IMR-90 (cell line): Measurements from ENCODE around the gene MNT. TPM values are rescaled to one million over a fixed set of nuclear protein-coding genes. Genes with fewer than 3 reads are reported as not detected.

Experiments used
- ATAC-seq: fragments of 200-7000 bp; cut with Tn5 transposase; 2 replicates; pipeline ENCODE4 v1.9.1; 2020; ENCODE audit warnings: low read depth, mild to moderate bottlenecking, moderate library complexity
- BruUV-seq: library from RNA; stranded (reverse); fragments of 400-500 nt; replicated peaks from 2 replicates; lab custom pipeline; 2021; lab: Mats Ljungman, UMichigan
- CTCF ChIA-PET: fragments of 300-600 bp; formaldehyde crosslinking; extraction: SDS; loops from one replicate; lab custom pipeline; 2021; ENCODE audit warnings: antibody characterized with exemption; lab: Yijun Ruan, JAX
- POLR2A ChIA-PET: fragments of 300-600 bp; sonication (Branson Sonifier 250); formaldehyde crosslinking; loops from one replicate; lab custom pipeline; 2022; ENCODE audit warnings: antibody characterized with exemption; ENCODE audit not compliant: unreplicated experiment; lab: Charles Lee
- DNase-seq: peaks from one replicate; pipeline ENCODE4 v3.0.0; 2013
- H2AFZ ChIP-seq: replicated peaks from 2 replicates; pipeline ENCODE3; 2013; ENCODE audit warnings: low read length, mild to moderate bottlenecking; ENCODE audit not compliant: poor library complexity
- H2AK5ac ChIP-seq: 2 replicates; pipeline ENCODE4 v1.6.1; 2013; ENCODE audit warnings: low read depth, low read length, inconsistent platforms
- H2AK9ac ChIP-seq: replicated peaks from 2 replicates; pipeline ENCODE3; 2013; ENCODE audit warnings: mild to moderate bottlenecking, low read depth, low read length, moderate library complexity; ENCODE audit not compliant: poor library complexity
- H2BK120ac ChIP-seq: 2 replicates; pipeline ENCODE4 v1.6.1; 2013; ENCODE audit warnings: low read depth, low read length, inconsistent platforms
- H2BK15ac ChIP-seq: 3 replicates; pipeline ENCODE4 v1.6.1; 2013; ENCODE audit warnings: low read depth, low read length, inconsistent platforms
- H2BK20ac ChIP-seq: 2 replicates; pipeline ENCODE4 v1.6.1; 2013; ENCODE audit warnings: low read depth, mild to moderate bottlenecking, inconsistent platforms, low read length, moderate library complexity
- H2BK5ac ChIP-seq: 2 replicates; pipeline ENCODE4 v1.6.1; 2013; ENCODE audit warnings: mild to moderate bottlenecking, low read depth, low read length, inconsistent platforms; ENCODE audit not compliant: poor library complexity, severe bottlenecking
- H3K14ac ChIP-seq: replicated peaks from 2 replicates; pipeline ENCODE4 v1.6.1; 2013; ENCODE audit warnings: low read depth, low read length, inconsistent platforms
- H3K18ac ChIP-seq: 2 replicates; pipeline ENCODE4 v1.6.1; 2013; ENCODE audit warnings: low read depth, low read length, control low read depth
- H3K23ac ChIP-seq: 2 replicates; pipeline ENCODE4 v1.6.1; 2013; ENCODE audit warnings: low read depth, low read length, inconsistent platforms
- H3K27ac ChIP-seq: 2 replicates; pipeline ENCODE4 v1.5.1; 2013; ENCODE audit warnings: mild to moderate bottlenecking, control low read depth, low read length; ENCODE audit not compliant: insufficient read depth
- H3K27me3 ChIP-seq: 2 replicates; pipeline ENCODE4 v1.6.1; 2013; ENCODE audit warnings: low read length; ENCODE audit not compliant: control insufficient read depth, insufficient read depth
- H3K36me3 ChIP-seq: 2 replicates; pipeline ENCODE4 v1.6.1; 2013; ENCODE audit warnings: low read length, mixed read lengths; ENCODE audit not compliant: control insufficient read depth, insufficient read depth
- H3K4ac ChIP-seq: 2 replicates; pipeline ENCODE4 v1.6.1; 2013; ENCODE audit warnings: low read depth, low read length, inconsistent platforms
- H3K4me1 ChIP-seq: 2 replicates; pipeline ENCODE4 v1.6.1; 2013; ENCODE audit warnings: low read length, mixed read lengths; ENCODE audit not compliant: control insufficient read depth, insufficient read depth
- H3K4me2 ChIP-seq: 2 replicates; pipeline ENCODE4 v1.6.1; 2013; ENCODE audit warnings: low read depth, mild to moderate bottlenecking, control low read depth, low read length, moderate library complexity
- H3K4me3 ChIP-seq: 2 replicates; pipeline ENCODE4 v1.5.1; 2013; ENCODE audit warnings: low read depth, mild to moderate bottlenecking, control low read depth, low read length, moderate library complexity; ENCODE audit not compliant: insufficient read depth
- H3K56ac ChIP-seq: 2 replicates; pipeline ENCODE4 v1.6.1; 2013; ENCODE audit warnings: low read length, inconsistent platforms; ENCODE audit not compliant: insufficient read depth; ENCODE audit errors: extremely low read depth
- H3K79me1 ChIP-seq, 2 experiments: 2 replicates each; pipeline ENCODE4 v1.6.1; 2013; ENCODE audit warnings: low read length in 2 of 2, inconsistent platforms in 1 of 2, low read depth in 1 of 2
- H3K9ac ChIP-seq: 2 replicates; pipeline ENCODE4 v1.6.1; 2013; ENCODE audit warnings: low read depth, low read length, control low read depth
- H3K9me1 ChIP-seq: 2 replicates; pipeline ENCODE4 v1.6.1; 2013; ENCODE audit warnings: low read length, inconsistent platforms; ENCODE audit not compliant: insufficient read depth
- H3K9me3 ChIP-seq: 2 replicates; pipeline ENCODE4 v1.6.1; 2013; ENCODE audit warnings: low read length; ENCODE audit not compliant: control insufficient read depth, insufficient read depth
- H4K20me1 ChIP-seq: 2 replicates; pipeline ENCODE4 v1.6.1; 2013; ENCODE audit warnings: low read length, inconsistent platforms; ENCODE audit not compliant: insufficient read depth
- H4K5ac ChIP-seq: 2 replicates; pipeline ENCODE4 v1.6.1; 2013; ENCODE audit warnings: mild to moderate bottlenecking, low read depth, low read length, control low read depth
- H4K8ac ChIP-seq, 2 experiments: 2 replicates each; pipeline ENCODE4 v1.6.1; 2013; ENCODE audit warnings: low read depth in 2 of 2, low read length in 2 of 2, control low read depth in 1 of 2, inconsistent platforms in 1 of 2
- H4K91ac ChIP-seq: 2 replicates; pipeline ENCODE4 v1.6.1; 2013; ENCODE audit warnings: low read depth, low read length, inconsistent platforms; ENCODE audit not compliant: insufficient read depth
- BHLHE40 ChIP-seq: fragments of 150-350 bp; IDR thresholded peaks from 2 replicates; pipeline ENCODE4 v1.6.1; 2016; ENCODE audit warnings: mild to moderate bottlenecking, low read depth, low read length
- CEBPB ChIP-seq: IDR thresholded peaks from 2 replicates; pipeline ENCODE4 v1.6.1; 2012; ENCODE audit warnings: low read depth, low read length, improper control_type of control experiment
- CHD1 ChIP-seq: IDR thresholded peaks from 2 replicates; pipeline ENCODE4 v1.6.1; 2012; ENCODE audit warnings: low read depth, low read length, improper control_type of control experiment
- CTCF ChIP-seq: conservative IDR thresholded peaks from 2 replicates; pipeline ENCODE4 v1.5.1; 2012; ENCODE audit warnings: mild to moderate bottlenecking, low read depth, low read length, improper control_type of control experiment
- ELK1 ChIP-seq: fragments of 150-350 bp; IDR thresholded peaks from 2 replicates; pipeline ENCODE4 v1.6.1; 2016; ENCODE audit warnings: low read depth, mild to moderate bottlenecking, low read length, moderate library complexity, borderline replicate concordance
- FOS ChIP-seq: fragments of 150-350 bp; IDR thresholded peaks from 2 replicates; pipeline ENCODE4 v1.6.1; 2016; ENCODE audit warnings: low read depth, low read length
- MAFK ChIP-seq: IDR thresholded peaks from 2 replicates; pipeline ENCODE4 v1.6.1; 2012; ENCODE audit warnings: low read depth, low read length, improper control_type of control experiment
- MAZ ChIP-seq: IDR thresholded peaks from 2 replicates; pipeline ENCODE4 v1.6.1; 2012; ENCODE audit warnings: low read depth, mild to moderate bottlenecking, low read length, improper control_type of control experiment, moderate library complexity, borderline replicate concordance
- MXI1 ChIP-seq: IDR thresholded peaks from 2 replicates; pipeline ENCODE4 v1.6.1; 2012; ENCODE audit warnings: low read depth, mild to moderate bottlenecking, low read length, moderate library complexity, borderline replicate concordance
- POLR2A ChIP-seq: IDR thresholded peaks from 2 replicates; pipeline ENCODE4 v1.6.1; 2012; ENCODE audit warnings: mild to moderate bottlenecking, low read depth, low read length
- RAD21 ChIP-seq: IDR thresholded peaks from 2 replicates; pipeline ENCODE4 v1.6.1; 2012; ENCODE audit warnings: low read length, improper control_type of control experiment
- RCOR1 ChIP-seq: IDR thresholded peaks from 2 replicates; pipeline ENCODE4 v1.6.1; 2012; ENCODE audit warnings: mild to moderate bottlenecking, low read length, improper control_type of control experiment; ENCODE audit not compliant: insufficient replicate concordance
- SMC3 ChIP-seq: fragments of 150-350 bp; IDR thresholded peaks from 2 replicates; pipeline ENCODE4 v1.6.1; 2016; ENCODE audit warnings: low read depth, mild to moderate bottlenecking, antibody characterized with exemption, low read length, moderate library complexity
- USF2 ChIP-seq: fragments of 150-350 bp; IDR thresholded peaks from 2 replicates; pipeline ENCODE4 v1.6.1; 2017; ENCODE audit warnings: mild to moderate bottlenecking, antibody characterized with exemption, low read length, low read depth
- WGBS, 2 experiments: methylation state at CpG; one replicate each; pipeline versions ENCODE4 v1.1.5 to v1.1.7; 2013; ENCODE audit warnings: missing lambda C conversion rate in 2 of 2; ENCODE audit not compliant: insufficient read length in 1 of 2; ENCODE audit errors: extremely low coverage in 2 of 2; 5-methylcytosine and 5-hydroxymethylcytosine counted together
- dilution Hi-C: fragments of 300-500 bp; cut with HindIII; formaldehyde crosslinking; loops from one replicate; pipeline ENCODE4 v1.14.3; 2018; ENCODE audit warnings: low sequenced_read_pairs; ENCODE audit not compliant: unreplicated experiment
- in situ Hi-C: fragments of 300-500 bp; cut with MboI; formaldehyde crosslinking; loops from 3 replicates; pipeline ENCODE4 v1.14.3; 2019; ENCODE audit warnings: low sequenced_read_pairs, inconsistent platforms, mixed read lengths
- intact Hi-C: fragments of 100-400 bp; cut with micrococcal nuclease; formaldehyde crosslinking; loops from 2 replicates; pipeline ENCODE4 v1.10.0; 2022
- polyA plus RNA-seq, 3 experiments: library from polyadenylated mRNA; depleted of rRNA; stranded (reverse); fragments of >200 nt; gene quantifications; 2 replicates each; pipeline ENCODE4 v1.2.3, GENCODE V29; 2012; ENCODE audit warnings: low replicate concordance in 1 of 3
- total RNA-seq: library from RNA; depleted of rRNA; stranded (reverse); fragments of >200 nt; gene quantifications from 2 replicates; pipeline ENCODE4 v1.2.3, GENCODE V29; 2012

The MNT gene
- total and polyA plus RNA-seq, 2 of the 4 experiments (the other 2 are of a cell fraction) = 1.4 to 8.3 TPM

GRCh38 chr17:2368359-2368758 lies 32.5 kb downstream of the MNT start:
- ChIA-PET POLR2A (no interaction called here), CTCF (no interaction called here)
- no peak overlapping the region for H2AFZ ChIP-seq
- H3K79me1 ChIP-seq = no peaks in the 10 kb centered on the region
- no peak overlapping the region for H4K91ac ChIP-seq
- H3K4me1 ChIP-seq = no peaks in the 10 kb centered on the region
- no peak overlapping the region for H3K18ac ChIP-seq
- WGBS, 2 experiments = 85% methylated on average over 3 of the region's 8 CpGs; no CpG with 5 or more reads in 1 of the 2 experiments
- H3K9ac ChIP-seq = no peak overlapping the region
- no peak overlapping the region for H3K56ac ChIP-seq
- H2BK120ac ChIP-seq = no peak overlapping the region
- H2AK5ac ChIP-seq = no peak overlapping the region
- no TSS peak for BruUV-seq
- in situ Hi-C loops = no loop called here
- H3K4me2 ChIP-seq = no peak overlapping the region
- H3K9me1 ChIP-seq = no peaks in the 10 kb centered on the region
- no peak for TF ChIP-seq ELK1
- TF ChIP-seq MAZ = no peak
- TF ChIP-seq MAFK = no peak
- TF ChIP-seq USF2 = no peak
- TF ChIP-seq POLR2A = no peak
- TF ChIP-seq FOS = no peak
- no peak for TF ChIP-seq RAD21
- TF ChIP-seq CEBPB = no peak
- TF ChIP-seq CHD1 = no peak
- no peak for TF ChIP-seq SMC3
- no peak for TF ChIP-seq BHLHE40
- no peak for TF ChIP-seq RCOR1
- no peak for TF ChIP-seq CTCF
- no peak for TF ChIP-seq MXI1
- H3K36me3 ChIP-seq = peaks cover 46% of the 10 kb centered on the region
- no peak overlapping the region for H3K4ac ChIP-seq
- H4K5ac ChIP-seq = no peak overlapping the region
- no peak overlapping the region for H2BK15ac ChIP-seq
- ATAC-seq = no peak
- no peaks in the 10 kb centered on the region for H3K27me3 ChIP-seq
- H3K14ac ChIP-seq = no peak overlapping the region
- no peak for DNase-seq
- H2BK5ac ChIP-seq = no peak overlapping the region
- H2BK20ac ChIP-seq = no peak overlapping the region
- dilution Hi-C loops = no loop called here
- no peaks in the 10 kb centered on the region for H3K9me3 ChIP-seq
- H3K27ac ChIP-seq = no peak overlapping the region
- no peak overlapping the region for H3K4me3 ChIP-seq
- intact Hi-C loops = no loop called here
- no peak overlapping the region for H4K8ac ChIP-seq
- peaks cover 4% of the 10 kb centered on the region; the same call in 1 of the 2 replicates for H4K20me1 ChIP-seq
- no peak overlapping the region for H2AK9ac ChIP-seq
- H3K23ac ChIP-seq = no peak overlapping the region
